Superior temporal gyrus (tissue), 1 donor: ENCODE measurements around the gene NEK5.
"Not testable (repeated sequence)": the region's sequence is repeated elsewhere in the genome, so short reads cannot be mapped to it uniquely, and the experiment has no call there.

ENCODE experiments used
- DNase-seq: peaks from one replicate; pipeline ENCODE4 v3.0.0-alpha.2; 2016; ENCODE audit errors: extremely low spot score

The NEK5 gene

DNA sequence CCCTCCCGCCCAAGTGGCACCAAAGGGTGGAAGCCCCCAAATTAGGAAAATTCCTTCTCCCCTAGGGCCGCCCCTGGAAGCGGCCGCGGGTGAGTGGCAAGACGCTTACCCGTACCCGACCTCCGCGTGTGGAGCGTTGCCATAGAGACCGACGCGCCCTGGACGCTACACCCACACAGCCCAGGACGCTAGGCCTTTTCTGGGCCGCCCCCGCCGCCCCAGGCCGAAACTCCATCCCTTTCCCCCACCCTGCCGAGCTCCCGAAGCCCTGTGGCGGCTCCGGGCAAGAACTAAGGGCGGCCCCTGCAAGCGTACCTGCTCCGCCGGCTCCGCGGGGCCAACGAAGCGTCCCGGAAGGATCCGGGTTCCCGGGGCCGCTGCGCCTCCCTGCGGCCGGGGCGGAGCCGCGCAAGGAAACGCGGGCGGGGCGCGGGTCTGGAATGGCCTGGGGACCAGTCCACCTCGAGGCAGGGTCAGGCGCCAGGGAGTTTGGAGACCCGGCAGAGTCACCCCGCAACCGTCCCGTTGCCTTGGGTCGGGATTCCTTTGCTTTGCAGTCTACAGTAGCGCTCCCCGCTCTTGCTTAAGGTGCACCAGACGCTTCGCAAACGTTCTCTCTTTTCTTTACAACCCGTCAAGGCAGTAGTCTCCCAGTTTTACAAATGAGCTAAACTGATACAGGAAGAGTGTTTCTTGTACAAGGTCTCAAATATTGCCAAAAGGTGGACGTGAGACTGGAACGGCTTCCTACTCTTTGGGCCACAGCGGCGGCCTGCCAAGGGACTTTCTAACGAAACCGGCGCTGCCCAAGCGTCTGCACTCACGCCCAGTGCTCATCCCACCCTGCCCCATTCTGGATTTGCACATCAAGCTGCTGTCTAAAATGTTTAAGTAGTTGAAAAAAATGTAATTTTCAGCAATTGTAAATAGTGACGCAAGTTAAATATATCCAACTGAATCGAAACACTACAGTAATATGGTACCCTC is at the start of gene NEK5:
Gene NEK5, minus strand, starts transcription at position 360 of the 987 bp plus-strand sequence. CDS start 1,591 bp downstream, outside the sequence.
- peak; percentile 49 for DNase-seq

DNA sequence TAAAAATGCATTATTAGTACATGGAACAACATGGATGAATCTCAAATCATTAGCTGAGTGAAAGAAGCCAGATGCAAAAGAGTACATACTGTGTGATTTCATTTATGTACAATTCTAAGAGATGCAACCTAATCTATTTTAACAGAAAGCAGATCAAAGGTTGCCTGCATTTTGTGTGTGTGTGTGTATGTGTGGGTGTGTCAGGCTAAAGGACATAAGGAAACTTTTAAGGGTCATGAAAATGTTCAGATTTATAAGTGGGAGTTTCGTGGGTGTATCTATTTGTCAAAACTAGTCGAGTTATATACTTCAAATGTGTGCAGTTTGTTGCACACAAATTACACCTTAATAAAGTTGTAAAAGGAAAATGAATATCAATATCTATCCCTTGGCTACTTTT is 48.4 kb upstream of the NEK5 start:
- no peak for DNase-seq

DNA sequence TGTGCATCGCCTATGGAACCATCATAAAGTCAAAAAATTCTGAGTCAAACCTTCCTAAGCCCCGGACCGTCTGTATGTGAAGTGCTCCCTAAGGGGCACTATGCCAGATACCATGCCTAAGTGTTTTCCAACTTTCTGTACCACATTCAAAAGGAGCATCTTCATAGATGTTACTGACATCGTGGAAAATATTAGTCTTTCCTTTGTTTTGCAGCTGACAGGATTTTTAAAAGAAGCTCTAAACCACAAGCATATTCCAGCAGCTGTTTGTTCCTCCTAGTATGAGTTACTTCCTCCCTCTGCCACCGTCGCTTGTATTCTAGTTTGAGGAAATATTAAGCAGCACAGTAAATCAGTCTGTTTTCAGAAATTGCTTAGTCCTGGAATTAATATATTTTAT is 45.1 kb upstream of the NEK5 start:
- peak; percentile 69 for DNase-seq

- DNase-seq, result no peak
Measured at GRCh38 chr13:52173373-52173772, 44.5 kb upstream of the NEK5 start.

GRCh38 chr13:52171686-52172085 is 42.8 kb upstream of the NEK5 start:
- DNase-seq, result not testable (repeated sequence)

DNA sequence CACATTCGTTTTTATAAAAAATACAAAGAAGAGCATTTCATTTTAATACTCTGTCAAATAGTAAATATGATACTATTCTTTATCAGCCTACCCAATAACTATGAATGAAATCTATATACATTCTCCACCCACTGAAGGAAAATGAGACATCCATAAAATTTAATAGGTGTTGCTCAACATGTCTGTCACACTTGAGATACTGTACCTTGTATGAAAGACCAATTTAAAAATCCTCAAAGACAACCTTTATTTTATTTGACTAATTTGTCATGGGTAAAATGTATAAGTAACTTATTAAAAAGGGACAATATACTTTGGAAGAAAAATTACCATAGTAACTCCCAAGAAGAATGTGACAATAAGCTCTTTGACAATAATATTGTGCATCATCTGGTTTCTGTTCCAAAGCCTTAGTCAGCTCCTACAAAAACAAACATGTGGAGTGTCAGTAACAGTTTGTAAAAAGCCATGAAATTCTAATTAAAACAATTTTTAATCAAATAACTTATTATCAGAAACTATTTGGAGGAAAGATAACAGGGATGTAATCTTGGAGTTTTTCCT is 42.0 kb upstream of the NEK5 start:
- DNase-seq, result peak; percentile 76

DNA sequence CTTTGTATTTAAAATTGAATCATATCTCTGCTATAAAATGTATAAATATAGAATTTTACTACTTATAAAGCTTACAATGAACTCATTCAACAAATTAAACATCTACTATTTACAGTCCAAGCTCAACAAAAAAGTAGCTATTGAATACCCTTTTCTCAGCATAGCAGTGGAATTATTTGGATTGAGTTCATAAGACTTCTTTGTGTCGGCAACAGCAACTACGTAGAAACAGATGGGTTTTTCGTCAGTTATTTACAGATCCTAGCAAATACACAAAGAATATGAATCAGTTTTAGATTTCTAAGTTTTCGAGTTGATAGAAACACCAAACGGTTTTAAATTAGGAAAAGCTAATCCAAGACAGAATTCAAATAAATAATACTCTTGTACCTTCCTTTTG is 41.0 kb upstream of the NEK5 start:
- DNase-seq, result peak; percentile 73

GRCh38 chr13:52165411-52165810 is 36.5 kb upstream of the NEK5 start:
- DNase-seq, result no peak

DNA sequence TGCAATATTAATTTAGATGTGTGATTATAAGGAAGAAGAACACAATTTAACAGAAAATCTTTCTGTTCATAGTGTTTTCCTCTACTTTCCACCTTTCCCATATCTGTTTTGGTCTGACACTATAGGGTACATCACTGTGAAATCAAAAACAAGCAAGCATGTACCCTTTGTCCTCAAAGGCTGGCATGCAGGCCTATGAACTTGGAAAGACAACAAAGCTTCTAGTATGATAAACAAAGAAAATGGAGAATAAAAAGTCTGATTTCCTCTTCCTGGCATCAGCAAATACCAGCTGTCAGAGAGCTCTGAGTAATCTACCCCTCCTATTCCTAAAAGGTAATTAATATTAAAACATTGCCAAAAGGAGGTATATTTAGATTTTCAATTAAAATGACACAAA is 36.1 kb upstream of the NEK5 start:
- DNase-seq, result peak; percentile 82

GRCh38 chr13:52163878-52164277 is 35.0 kb upstream of the NEK5 start:
- not testable (repeated sequence) for DNase-seq

DNA sequence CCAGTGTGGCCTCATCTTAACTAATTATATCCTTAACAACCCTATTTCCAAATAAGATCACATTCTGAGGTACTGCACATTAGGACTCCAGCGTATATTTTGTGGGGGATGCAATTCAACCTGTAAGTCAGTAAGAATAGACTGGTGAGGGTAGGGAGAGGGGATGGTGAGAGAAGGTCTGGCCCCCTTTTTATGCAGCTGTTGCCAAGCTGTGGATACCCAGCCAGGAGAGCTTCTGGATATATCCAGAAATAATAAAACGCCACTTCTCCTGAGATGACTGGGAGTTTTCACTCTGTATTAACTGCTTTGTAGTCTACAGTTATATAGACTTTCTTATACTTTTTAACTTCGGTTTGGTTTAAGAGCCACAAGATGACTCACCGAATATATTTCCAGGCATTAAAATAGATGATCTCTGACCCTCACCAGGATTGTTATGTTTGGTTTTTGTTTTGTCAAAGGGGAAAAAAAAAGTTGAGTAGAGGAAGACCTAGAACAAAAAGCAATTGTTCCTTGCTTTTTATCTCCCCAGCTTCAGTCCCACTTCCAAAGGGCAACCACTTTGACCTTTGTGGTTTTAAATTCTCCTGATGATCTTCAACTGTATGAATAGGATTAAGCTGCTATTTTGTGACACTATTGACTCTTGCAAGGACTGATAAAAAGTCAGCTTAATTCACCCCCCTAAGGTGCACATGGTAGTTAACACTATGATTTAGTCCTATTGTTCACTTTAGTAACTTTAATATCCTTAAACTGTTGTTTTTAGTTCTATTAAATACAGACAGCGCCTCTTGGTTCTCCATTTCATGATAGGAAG is 33.6 kb upstream of the NEK5 start:
- DNase-seq, result no peak

DNA sequence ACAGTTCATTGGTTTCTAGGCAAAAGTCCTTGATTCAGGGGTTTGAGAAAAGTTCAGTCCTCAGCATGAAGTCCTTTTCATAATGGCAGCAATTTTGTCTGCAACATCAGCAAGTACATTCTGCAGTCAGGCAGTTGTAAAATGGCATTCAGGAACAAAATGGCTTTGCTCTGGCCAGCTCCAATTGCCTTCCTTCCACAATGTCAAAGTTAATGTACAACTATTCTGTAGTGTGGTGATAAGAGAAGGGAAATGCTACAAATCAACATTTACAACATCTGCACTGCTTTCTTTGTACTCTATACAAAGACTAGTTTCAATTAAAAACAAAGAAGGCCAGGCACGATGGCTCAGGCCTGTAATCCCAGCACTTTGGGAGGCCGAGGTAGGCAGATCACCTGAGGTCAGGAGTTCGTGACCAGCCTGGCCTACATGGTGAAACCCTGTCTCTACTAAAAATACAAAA is 32.3 kb upstream of the NEK5 start:
- no peak for DNase-seq

GRCh38 chr13:52160506-52160905 is 31.6 kb upstream of the NEK5 start:
- DNase-seq, result no peak

- no peak for DNase-seq
Measured at GRCh38 chr13:52160053-52160452, 31.2 kb upstream of the NEK5 start.

GRCh38 chr13:52159159-52159982 is 30.5 kb upstream of the NEK5 start, which contains the start of gene NEK3:
Gene NEK3 (minus strand): TSS chr13:52159597. CDS start chr13:52156191, 3,406 bp downstream.
- DNase-seq, result peak; percentile 69

GRCh38 chr13:52158629-52159158 is 29.8 kb upstream of the NEK5 start:
- DNase-seq, result no peak

GRCh38 chr13:52156724-52157261 is 27.9 kb upstream of the NEK5 start:
- DNase-seq, result no peak

DNA sequence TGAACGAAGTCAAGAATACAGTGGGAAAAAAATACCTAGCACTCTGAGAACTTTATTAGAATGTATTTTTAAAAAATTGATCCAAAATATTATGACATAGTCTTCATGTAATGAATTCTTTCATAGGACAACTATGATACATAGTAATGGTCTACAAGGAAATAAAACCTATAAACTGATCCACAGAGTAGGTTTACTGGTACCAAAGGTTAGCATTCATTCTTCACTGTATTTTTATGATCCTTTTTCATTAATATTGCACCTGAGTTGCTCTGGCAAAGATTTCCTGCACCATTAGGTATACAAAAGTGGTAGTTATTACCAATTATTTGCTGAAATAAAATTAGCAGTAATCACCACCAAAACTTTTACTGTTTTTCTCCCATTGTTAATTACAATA is 26.3 kb upstream of the NEK5 start:
- DNase-seq, result no peak

DNA sequence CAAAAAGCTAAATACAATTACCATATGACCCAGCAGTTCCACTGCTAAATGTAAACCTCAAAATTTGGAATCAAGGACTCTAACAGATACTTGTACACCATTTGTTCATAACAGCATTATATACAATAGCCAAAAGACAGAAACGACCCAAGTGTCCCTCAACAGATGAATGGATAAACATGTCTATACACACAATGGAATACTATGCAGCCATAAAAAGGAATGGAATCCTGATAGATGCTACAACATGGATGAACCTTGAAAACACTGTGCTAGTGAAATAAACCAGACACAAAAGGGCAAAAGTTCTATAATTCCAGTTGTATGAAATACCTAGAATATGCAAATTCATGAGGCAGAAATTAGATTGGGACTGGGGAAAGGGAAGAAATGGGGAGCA is 18.4 kb upstream of the NEK5 start:
- DNase-seq, result no peak

DNA sequence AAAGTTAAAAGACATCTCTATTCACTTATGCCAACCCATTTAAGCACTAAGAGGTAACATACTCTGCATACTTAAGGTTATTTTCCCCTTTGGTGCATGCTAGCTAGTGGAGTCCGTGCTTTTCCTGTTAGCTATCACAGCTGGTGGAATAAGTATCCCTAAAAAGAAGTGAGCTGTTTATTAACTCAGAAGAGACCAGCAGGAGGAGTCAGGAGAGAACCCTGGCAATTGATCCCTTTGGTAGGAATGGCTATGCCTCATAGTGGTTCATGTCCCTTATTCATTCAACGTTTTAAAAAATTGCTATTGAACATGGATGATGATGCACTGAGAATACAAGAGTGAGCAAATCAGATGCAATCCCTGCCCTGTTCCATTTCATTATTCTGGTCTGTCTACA is 12.4 kb upstream of the NEK5 start:
- no peak for DNase-seq

DNA sequence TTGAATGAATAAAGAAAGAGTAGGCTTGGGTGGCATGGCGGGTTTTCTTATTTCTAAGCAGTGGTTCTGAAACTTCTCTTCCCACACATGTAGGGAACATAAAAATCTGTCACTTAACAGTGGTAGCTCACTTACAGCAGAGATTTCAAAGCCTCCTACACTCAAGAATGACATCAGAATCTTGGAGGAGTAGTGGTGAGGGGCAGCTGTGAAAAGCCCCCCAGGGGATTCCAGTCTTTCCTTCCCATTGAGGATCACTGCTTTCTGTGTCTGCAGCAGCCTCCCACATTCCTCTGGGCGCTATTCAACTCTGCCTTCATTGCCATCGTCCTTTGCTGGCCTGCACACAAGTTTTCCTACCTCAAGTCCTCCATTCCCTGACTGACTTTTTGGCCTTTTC is 8.6 kb upstream of the NEK5 start:
- DNase-seq, result no peak
